ENCODE data around the gene HMGXB4. TPM values are rescaled to one million over a fixed set of nuclear protein-coding genes. Genes with fewer than 3 reads are reported as not detected.

The HMGXB4 gene
- total and polyA plus RNA-seq, 12 donors = 5.4 to 26.1 (median 19.8) TPM

DNA sequence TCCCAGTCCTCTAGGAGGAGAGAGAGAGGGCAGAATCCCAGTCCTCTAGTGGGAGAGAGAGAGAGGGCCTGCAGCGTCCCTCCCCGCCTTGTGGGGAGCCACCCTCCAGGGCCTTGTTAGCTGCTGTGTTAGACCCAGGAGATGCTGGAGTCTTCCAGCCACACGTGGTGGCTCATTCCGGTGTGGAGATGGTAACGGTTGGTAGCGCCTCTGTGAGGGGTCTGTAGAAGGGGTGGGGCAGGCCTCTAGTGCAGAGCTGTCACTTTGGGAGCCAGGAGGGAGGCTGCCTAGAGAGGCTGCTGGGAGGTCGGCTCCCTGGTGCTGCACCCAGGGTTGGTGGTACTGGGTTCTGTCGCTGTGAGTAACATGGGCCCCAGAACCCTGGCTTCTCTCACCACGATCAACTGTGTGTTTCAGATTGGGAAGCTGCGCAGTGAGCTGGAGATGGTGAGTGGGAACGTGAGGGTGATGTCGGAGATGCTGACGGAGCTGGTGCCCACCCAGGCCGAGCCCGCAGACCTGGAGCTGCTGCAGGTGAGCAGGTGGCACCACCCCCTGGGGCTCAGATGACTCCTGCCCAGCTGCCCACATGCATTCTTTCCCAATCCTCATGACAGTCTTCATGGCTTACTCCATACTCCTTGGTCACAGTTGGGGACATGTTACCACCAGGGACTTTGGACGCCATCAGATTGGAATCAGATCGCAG, 69.7 kb downstream of the HMGXB4 start:
- H3K27me3 ChIP-seq = no peaks in the 10 kb centered on the region
- H3K4me3 ChIP-seq = no peak overlapping the region
- peak overlapping the region in 2 of 5 donors; percentile 85 to 89 for H3K27ac ChIP-seq
- TF ChIP-seq, protein P1, sequence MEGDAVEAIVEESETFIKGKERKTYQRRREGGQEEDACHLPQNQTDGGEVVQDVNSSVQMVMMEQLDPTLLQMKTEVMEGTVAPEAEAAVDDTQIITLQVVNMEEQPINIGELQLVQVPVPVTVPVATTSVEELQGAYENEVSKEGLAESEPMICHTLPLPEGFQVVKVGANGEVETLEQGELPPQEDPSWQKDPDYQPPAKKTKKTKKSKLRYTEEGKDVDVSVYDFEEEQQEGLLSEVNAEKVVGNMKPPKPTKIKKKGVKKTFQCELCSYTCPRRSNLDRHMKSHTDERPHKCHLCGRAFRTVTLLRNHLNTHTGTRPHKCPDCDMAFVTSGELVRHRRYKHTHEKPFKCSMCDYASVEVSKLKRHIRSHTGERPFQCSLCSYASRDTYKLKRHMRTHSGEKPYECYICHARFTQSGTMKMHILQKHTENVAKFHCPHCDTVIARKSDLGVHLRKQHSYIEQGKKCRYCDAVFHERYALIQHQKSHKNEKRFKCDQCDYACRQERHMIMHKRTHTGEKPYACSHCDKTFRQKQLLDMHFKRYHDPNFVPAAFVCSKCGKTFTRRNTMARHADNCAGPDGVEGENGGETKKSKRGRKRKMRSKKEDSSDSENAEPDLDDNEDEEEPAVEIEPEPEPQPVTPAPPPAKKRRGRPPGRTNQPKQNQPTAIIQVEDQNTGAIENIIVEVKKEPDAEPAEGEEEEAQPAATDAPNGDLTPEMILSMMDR (IDR thresholded peaks at IDR 0.05) = no peak
- TF ChIP-seq POLR2A (IDR thresholded peaks at IDR 0.05) = no peak
- 95 to 99% (median 96%) methylated on average over 10 to 17 of the region's 17 CpGs for WGBS, 4 donors
- intact Hi-C loops (cut with DNase I) = no loop called here
- H3K36me3 ChIP-seq (replicated peaks in 1 of 2) = peaks cover 0 to 86% of the 10 kb centered on the region in 2 donors
- no peaks in the 10 kb centered on the region for H3K9me3 ChIP-seq (replicated peaks in 1 of 3)
- DNase-seq = no peak
- H3K4me1 ChIP-seq (replicated peaks in 1 of 2) = peaks cover 19 to 30% of the 10 kb centered on the region in 2 donors

DNA sequence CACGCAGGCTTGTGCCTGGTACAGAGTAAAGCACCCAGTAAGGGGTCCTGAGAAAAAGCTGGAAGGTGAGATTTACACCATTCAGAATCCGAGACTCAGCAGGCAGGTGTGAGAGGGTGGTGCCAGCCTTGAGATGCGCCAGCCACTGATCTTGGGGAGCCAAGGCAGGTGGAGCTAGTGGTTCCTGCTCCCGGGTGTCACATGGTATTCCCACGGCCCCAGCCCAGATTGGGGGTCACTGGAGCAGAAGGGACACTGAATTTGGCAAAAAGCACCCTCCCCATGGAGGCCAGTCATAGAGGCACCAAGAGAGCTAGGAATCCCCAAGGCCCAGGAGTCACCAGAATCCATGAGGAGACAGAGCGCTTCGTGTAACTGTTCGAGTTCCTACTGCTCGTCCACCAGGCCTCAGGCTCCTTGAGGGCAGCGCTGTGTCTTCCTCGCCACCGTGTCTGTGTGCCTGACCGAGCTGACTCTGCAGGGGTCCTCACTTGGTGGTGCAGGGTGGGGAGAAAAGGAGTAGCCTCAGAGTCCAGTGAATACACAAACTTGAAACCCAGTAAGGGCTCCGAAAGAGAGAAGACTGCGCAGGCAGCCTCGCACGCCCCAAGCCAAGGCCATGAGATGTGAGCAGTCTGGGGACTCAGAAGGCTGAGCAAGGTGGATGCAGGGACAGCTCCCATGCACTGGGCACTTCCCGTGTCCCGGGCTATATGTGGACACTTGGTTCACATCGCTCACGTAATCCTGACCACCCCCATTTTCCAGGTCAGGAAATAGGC, 70.6 kb downstream of the HMGXB4 start:
- intact Hi-C loops (cut with DNase I) = no loop called here
- no peaks in the 10 kb centered on the region for H3K27me3 ChIP-seq
- WGBS, 4 donors = 83 to 90% (median 88%) methylated on average over 14 to 21 of the region's 21 CpGs
- H3K9me3 ChIP-seq (replicated peaks in 1 of 3) = no peaks in the 10 kb centered on the region
- TF ChIP-seq POLR2A (IDR thresholded peaks at IDR 0.05) = no peak
- no peak for DNase-seq
- H3K4me3 ChIP-seq = no peak overlapping the region
- H3K36me3 ChIP-seq (replicated peaks in 1 of 2) = peaks cover 0 to 86% of the 10 kb centered on the region in 2 donors
- peaks cover 19 to 30% of the 10 kb centered on the region in 2 donors for H3K4me1 ChIP-seq (replicated peaks in 1 of 2)
- peak overlapping the region in 4 of 5 donors; percentile 58 to 89 (median 79) for H3K27ac ChIP-seq

- Histone ChIP-seq H3K27me3 (no peaks in the 10 kb centered on the region), H3K4me1 (replicated peaks in 1 of 2) (peaks cover 19 to 30% of the 10 kb centered on the region in 2 donors), H3K27ac (peak overlapping the region in 4 of 5 donors; percentile 58 to 89 (median 79)), H3K9me3 (replicated peaks in 1 of 3) (no peaks in the 10 kb centered on the region), H3K4me3 (no peak overlapping the region), H3K36me3 (replicated peaks in 1 of 2) (peaks cover 0 to 86% of the 10 kb centered on the region in 2 donors)
- peak; percentile 64 to 93 (median 88) for DNase-seq
- intact Hi-C loops (cut with DNase I) = no loop called here
- TF ChIP-seq POLR2A (IDR thresholded peaks at IDR 0.05) = peak in 1 of 2 donors; percentile 50
- TF ChIP-seq, protein P1 (IDR thresholded peaks at IDR 0.05) = no peak
- WGBS, 4 donors = 34 to 50% (median 45%) methylated on average over 13 to 15 of the region's 15 CpGs
Measured at GRCh38 chr22:35328472-35328885, 71.2 kb downstream of the HMGXB4 start.

DNA sequence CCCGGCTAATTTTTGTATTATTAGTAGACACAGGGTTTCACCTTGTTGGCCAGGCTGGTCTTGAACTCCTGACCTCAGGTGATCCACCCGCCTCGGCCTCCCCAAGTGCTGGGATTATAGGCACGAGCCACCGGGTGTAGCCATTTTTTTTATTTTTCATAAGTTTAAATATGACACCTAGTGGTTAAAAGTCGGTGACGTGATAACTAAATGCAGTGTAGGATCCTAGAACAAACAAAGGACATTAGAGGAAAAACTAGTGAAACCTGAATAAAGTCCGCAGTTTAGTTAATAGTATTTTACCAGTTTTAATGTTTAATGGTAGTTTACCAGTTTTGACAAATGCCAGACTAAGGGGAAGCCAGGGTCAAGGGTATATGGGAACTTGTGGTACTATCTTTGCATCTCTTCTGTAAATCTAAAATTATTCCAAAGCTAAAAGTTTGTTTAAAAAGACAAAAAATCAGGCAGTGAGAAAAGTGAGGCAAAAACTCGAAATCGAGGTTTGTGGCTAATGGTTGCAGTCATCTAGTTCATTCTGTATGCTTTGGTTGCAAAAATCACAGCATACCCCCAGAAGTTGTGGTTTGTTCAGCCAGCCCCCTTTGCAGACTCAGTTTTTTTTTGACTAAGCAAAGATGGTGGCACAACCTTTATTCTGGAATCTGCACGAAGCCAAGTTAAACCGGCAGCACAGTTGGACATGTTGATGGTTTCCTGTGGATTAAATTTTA, 72.0 kb downstream of the HMGXB4 start:
- DNase-seq = no peak
- Histone ChIP-seq H3K27me3 (no peaks in the 10 kb centered on the region), H3K9me3 (replicated peaks in 1 of 3) (no peaks in the 10 kb centered on the region), H3K27ac (peak overlapping the region in 3 of 5 donors; percentile 82 to 89 (median 85)), H3K4me3 (no peak overlapping the region), H3K36me3 (replicated peaks in 1 of 2) (peaks cover 0 to 86% of the 10 kb centered on the region in 2 donors), H3K4me1 (replicated peaks in 1 of 2) (peaks cover 19 to 30% of the 10 kb centered on the region in 2 donors)
- intact Hi-C loops (cut with DNase I) = no loop called here
- no peak for TF ChIP-seq POLR2A (IDR thresholded peaks at IDR 0.05)
- TF ChIP-seq, protein P1 (IDR thresholded peaks at IDR 0.05) = peak in 2 of 6 experiments; percentile 2 to 17
- 77 to 81% (median 79%) methylated on average over 12 of the region's 12 CpGs for WGBS, 4 donors
